ENCODE results near the gene OR1F1. TPM values are rescaled to one million over a fixed set of nuclear protein-coding genes. Genes with fewer than 3 reads are reported as not detected.

OR1F1 gene
- total RNA-seq, 4 donors from 2014 or later: not detected

GRCh38 chr16:3141781-3142311 lies 46.2 kb upstream of the OR1F1 start:
- peaks cover under 1% of the 10 kb centered on the region for H3K4me1 ChIP-seq
- H3K27me3 ChIP-seq: no peaks in the 10 kb centered on the region
- no peak for DNase-seq (ENCODE audit: low spot score in 2 of 2)
- H3K9me3 ChIP-seq: no peaks in the 10 kb centered on the region
- no peak overlapping the region for H3K27ac ChIP-seq
- peaks cover 49% of the 10 kb centered on the region for H3K36me3 ChIP-seq
- H3K4me3 ChIP-seq: no peak overlapping the region
- no peak for TF ChIP-seq POLR2AphosphoS5 (IDR thresholded peaks at IDR 0.05)
- TF ChIP-seq EP300 (IDR thresholded peaks at IDR 0.05): no peak
- no peak for TF ChIP-seq POLR2A (IDR thresholded peaks at IDR 0.05)
- TF ChIP-seq, protein P1, sequence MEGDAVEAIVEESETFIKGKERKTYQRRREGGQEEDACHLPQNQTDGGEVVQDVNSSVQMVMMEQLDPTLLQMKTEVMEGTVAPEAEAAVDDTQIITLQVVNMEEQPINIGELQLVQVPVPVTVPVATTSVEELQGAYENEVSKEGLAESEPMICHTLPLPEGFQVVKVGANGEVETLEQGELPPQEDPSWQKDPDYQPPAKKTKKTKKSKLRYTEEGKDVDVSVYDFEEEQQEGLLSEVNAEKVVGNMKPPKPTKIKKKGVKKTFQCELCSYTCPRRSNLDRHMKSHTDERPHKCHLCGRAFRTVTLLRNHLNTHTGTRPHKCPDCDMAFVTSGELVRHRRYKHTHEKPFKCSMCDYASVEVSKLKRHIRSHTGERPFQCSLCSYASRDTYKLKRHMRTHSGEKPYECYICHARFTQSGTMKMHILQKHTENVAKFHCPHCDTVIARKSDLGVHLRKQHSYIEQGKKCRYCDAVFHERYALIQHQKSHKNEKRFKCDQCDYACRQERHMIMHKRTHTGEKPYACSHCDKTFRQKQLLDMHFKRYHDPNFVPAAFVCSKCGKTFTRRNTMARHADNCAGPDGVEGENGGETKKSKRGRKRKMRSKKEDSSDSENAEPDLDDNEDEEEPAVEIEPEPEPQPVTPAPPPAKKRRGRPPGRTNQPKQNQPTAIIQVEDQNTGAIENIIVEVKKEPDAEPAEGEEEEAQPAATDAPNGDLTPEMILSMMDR (IDR thresholded peaks at IDR 0.05): no peak
- 93% methylated on average over 19 of the region's 23 CpGs for WGBS

DNA sequence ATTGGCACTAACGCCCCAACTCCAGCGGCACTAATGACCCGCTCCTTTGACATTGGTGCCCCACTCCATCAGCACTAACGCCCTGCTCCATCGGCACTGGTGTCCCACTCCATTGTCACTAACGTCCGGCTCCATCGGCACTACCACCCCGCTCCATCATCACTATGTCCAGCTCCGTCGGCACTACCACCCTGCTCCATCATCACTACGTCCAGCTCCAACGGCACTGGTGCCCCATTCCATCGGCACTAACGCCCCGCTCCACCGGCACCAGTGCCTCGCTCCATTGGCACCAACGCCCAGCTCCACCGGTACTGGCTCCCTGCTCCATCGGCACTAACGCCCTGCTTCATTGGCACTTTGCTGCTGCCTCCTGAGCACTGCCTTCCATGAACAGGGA lies 45.7 kb upstream of the OR1F1 start:
- WGBS: 98% methylated on average over 22 of the region's 22 CpGs
- no peak overlapping the region for H3K4me3 ChIP-seq
- H3K27ac ChIP-seq: no peak overlapping the region
- H3K36me3 ChIP-seq: peaks cover 46% of the 10 kb centered on the region
- no peak for DNase-seq (ENCODE audit: low spot score in 2 of 2)
- no peaks in the 10 kb centered on the region for H3K9me3 ChIP-seq
- TF ChIP-seq EP300 (IDR thresholded peaks at IDR 0.05): no peak
- no peak for TF ChIP-seq POLR2A (IDR thresholded peaks at IDR 0.05)
- H3K4me1 ChIP-seq: no peaks in the 10 kb centered on the region
- H3K27me3 ChIP-seq: no peaks in the 10 kb centered on the region

DNA sequence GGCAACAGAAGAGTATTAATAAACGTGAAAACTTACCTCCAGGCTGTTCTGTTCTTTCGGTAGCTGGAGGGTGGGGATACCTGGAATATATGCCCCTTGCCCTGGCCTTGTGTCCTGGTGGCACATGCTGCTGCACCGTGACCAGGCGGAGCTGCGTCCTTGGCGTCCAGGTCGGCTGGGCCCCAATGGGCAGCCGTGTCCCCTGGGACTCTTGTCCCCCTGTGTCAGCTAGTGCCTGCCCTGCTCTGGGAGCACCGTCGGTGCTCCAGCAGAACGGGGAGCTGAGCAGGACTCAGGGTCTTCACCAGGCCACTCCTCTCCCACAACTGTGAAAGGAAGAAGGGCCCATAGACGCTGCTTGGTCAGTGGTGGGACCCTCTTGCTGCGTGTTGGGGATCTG lies 45.2 kb upstream of the OR1F1 start:
- WGBS: 92% methylated on average over 6 of the region's 13 CpGs
- Histone ChIP-seq H3K4me3 (no peak overlapping the region), H3K36me3 (peaks cover 42% of the 10 kb centered on the region), H3K9me3 (no peaks in the 10 kb centered on the region), H3K27me3 (no peaks in the 10 kb centered on the region), H3K27ac (no peak overlapping the region), H3K4me1 (no peaks in the 10 kb centered on the region)
- TF ChIP-seq POLR2AphosphoS5 (IDR thresholded peaks at IDR 0.05) (no peak), EP300 (IDR thresholded peaks at IDR 0.05) (no peak)
- TF ChIP-seq, protein P1 (IDR thresholded peaks at IDR 0.05): no peak
- DNase-seq (ENCODE audit: low spot score in 2 of 2): no peak

DNA sequence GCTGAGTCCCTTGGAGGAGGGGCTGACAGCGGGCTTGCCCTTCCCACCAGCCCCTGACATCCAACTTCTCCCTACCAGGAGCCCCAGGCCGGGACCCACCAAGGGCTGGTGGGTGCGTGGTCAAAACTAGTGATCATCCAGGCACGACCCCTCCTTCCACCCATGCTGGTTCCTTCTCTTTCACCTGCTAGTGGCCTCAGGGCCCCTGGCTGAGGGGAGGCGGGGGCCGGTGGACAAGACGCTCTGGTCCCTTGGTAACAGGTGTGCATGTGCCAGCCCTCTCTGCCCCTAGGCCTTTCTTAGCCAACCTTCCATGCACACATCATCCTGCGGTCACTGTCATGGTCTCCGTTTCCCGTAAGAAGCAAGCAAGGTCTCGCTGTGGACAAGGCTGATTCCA lies 44.8 kb upstream of the OR1F1 start:
- Histone ChIP-seq H3K4me1 (no peaks in the 10 kb centered on the region), H3K27me3 (no peaks in the 10 kb centered on the region), H3K36me3 (peaks cover 42% of the 10 kb centered on the region), H3K4me3 (no peak overlapping the region), H3K27ac (no peak overlapping the region), H3K9me3 (no peaks in the 10 kb centered on the region)
- TF ChIP-seq POLR2A (IDR thresholded peaks at IDR 0.05) (no peak), EP300 (IDR thresholded peaks at IDR 0.05) (no peak), POLR2AphosphoS5 (IDR thresholded peaks at IDR 0.05) (no peak)
- TF ChIP-seq, protein P1 (IDR thresholded peaks at IDR 0.05): no peak
- 96% methylated on average over 5 of the region's 11 CpGs for WGBS
- no peak for DNase-seq (ENCODE audit: low spot score in 2 of 2)

GRCh38 chr16:3143598-3144320 lies 44.2 kb upstream of the OR1F1 start:
- TF ChIP-seq POLR2A (IDR thresholded peaks at IDR 0.05) (no peak), POLR2AphosphoS5 (IDR thresholded peaks at IDR 0.05) (no peak), EP300 (IDR thresholded peaks at IDR 0.05) (no peak)
- TF ChIP-seq, protein P1 (IDR thresholded peaks at IDR 0.05): no peak
- Histone ChIP-seq H3K9me3 (no peaks in the 10 kb centered on the region), H3K36me3 (peaks cover 38% of the 10 kb centered on the region), H3K27me3 (no peaks in the 10 kb centered on the region), H3K27ac (no peak overlapping the region), H3K4me3 (no peak overlapping the region), H3K4me1 (no peaks in the 10 kb centered on the region)
- no peak for DNase-seq (ENCODE audit: low spot score in 2 of 2)
- WGBS: 70% methylated on average over 13 of the region's 23 CpGs
